A673 (cell line): ENCODE measurements around the gene RNASEH2A. TPM values are rescaled to one million over a fixed set of nuclear protein-coding genes. Genes with fewer than 3 reads are reported as not detected.

Experiments used
- BruUV-seq: library from RNA; stranded (reverse); fragments of 400-500 nt; replicated peaks from 2 replicates; lab custom pipeline; 2021; lab: Mats Ljungman, UMichigan
- CTCF ChIA-PET: fragments of 300-600 bp; sonication (Branson Sonifier 250); formaldehyde crosslinking; loops from one replicate; lab custom pipeline; 2022; ENCODE audit warnings: antibody characterized with exemption; lab: Charles Lee
- POLR2A ChIA-PET: fragments of 300-600 bp; sonication (Branson Sonifier 250); formaldehyde crosslinking; loops from one replicate; lab custom pipeline; 2022; ENCODE audit warnings: antibody characterized with exemption; ENCODE audit not compliant: low non-redundant PET; lab: Charles Lee
- DNase-seq: peaks from one replicate; pipeline ENCODE4 v3.0.0-alpha.2; 2015; ENCODE audit warnings: low spot score
- H3K27ac ChIP-seq: fragments of 200-600 bp; sonication (generic); 2 replicates; pipeline ENCODE4 v1.5.1; 2016; ENCODE audit warnings: mixed run types, low read depth, mild to moderate bottlenecking, mixed read lengths, antibody characterized with exemption, low read length; ENCODE audit not compliant: poor library complexity, severe bottlenecking
- H3K27me3 ChIP-seq: fragments of 200-600 bp; sonication (generic); replicated peaks from 2 replicates; pipeline ENCODE4 v1.6.1; 2017; ENCODE audit warnings: mixed run types, low read depth, mild to moderate bottlenecking, mixed read lengths, antibody characterized with exemption, low read length; ENCODE audit not compliant: insufficient read depth, poor library complexity
- H3K36me3 ChIP-seq: fragments of 200-600 bp; sonication (generic); 2 replicates; pipeline ENCODE4 v1.6.1; 2016; ENCODE audit warnings: mixed run types, mild to moderate bottlenecking, mixed read lengths, antibody characterized with exemption, low read length; ENCODE audit not compliant: insufficient read depth, poor library complexity, severe bottlenecking
- H3K4me1 ChIP-seq: fragments of 200-600 bp; sonication (generic); 2 replicates; pipeline ENCODE4 v1.6.1; 2017; ENCODE audit warnings: mixed run types, mild to moderate bottlenecking, mixed read lengths, antibody characterized with exemption, low read length; ENCODE audit not compliant: insufficient read depth, poor library complexity, severe bottlenecking
- H3K4me3 ChIP-seq: fragments of 200-600 bp; sonication (generic); 2 replicates; pipeline ENCODE4 v1.5.1; 2016; ENCODE audit warnings: low read depth, mixed run types, mild to moderate bottlenecking, mixed read lengths, low read length; ENCODE audit not compliant: poor library complexity, severe bottlenecking
- H3K9me3 ChIP-seq: fragments of 200-600 bp; sonication (generic); 2 replicates; pipeline ENCODE4 v1.6.1; 2016; ENCODE audit warnings: mixed run types, low read depth, mild to moderate bottlenecking, mixed read lengths, antibody characterized with exemption, low read length; ENCODE audit not compliant: poor library complexity, severe bottlenecking
- EZH2 ChIP-seq: fragments of 200-600 bp; sonication (generic); IDR thresholded peaks from 2 replicates; pipeline ENCODE4 v1.6.1; 2017; ENCODE audit warnings: borderline replicate concordance, low read depth, mild to moderate bottlenecking, mixed read lengths, antibody characterized with exemption, low read length; ENCODE audit not compliant: poor library complexity, severe bottlenecking
- intact Hi-C: fragments of 100-400 bp; cut with micrococcal nuclease; formaldehyde crosslinking; loops from one replicate; pipeline ENCODE4 v1.10.0; 2022; ENCODE audit not compliant: unreplicated experiment
- total RNA-seq: library from RNA; stranded (reverse); gene quantifications from 2 replicates; pipeline ENCODE4 v1.2.3, GENCODE V29; 2021
- TF ChIP-seq, protein P1 (sequence below): fragments of 300-800, 200-600 bp; sonication (generic); conservative IDR thresholded peaks from 2 replicates; pipeline ENCODE4 v1.5.1; 2017; ENCODE audit warnings: low read depth, mild to moderate bottlenecking, antibody characterized with exemption, low read length, moderate library complexity, mixed read lengths

Gene RNASEH2A
- total RNA-seq, 1 experiment from 2014 or later, result 99.7 TPM

DNA sequence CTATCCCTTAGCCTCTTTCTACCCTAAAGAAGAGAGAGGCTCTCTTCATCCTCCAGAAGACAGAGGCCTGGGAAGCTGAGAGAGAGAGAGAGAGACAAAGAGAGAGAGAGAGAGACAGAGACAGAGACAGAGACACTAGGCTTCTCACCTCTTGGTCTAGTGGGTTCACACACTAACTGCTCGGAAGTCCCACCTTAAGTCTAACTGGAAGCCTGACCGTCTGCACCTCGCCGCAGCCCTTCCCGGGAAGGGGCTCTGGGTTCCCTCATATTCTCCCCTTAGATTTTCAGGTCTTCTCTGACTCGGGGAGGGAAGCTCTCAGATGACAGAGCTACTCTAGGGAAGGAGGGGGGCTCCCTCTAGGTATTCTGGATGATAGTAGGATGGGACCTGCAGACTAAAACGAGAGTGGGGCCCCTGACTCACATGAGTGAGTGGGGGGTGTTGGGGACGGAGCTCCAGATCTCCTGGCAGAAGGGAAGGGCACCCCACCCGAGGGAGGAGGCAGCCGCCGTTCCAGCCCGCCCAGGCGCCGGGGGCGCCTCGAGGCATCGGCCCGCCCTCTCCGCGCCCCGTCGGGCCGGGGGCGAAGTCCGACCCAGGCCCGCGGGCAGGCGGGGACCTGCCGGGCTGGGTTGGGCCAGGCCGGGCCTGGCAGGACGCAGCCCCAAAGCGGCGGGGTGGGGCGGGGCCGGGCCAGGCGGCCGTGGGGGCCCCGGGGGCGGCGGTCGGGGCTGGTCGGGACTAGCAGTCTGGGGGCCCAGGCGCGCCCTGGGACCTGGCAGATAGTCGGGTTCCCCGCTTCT is 17.1 kb upstream of the RNASEH2A start:
- no TSS peak for BruUV-seq
- peak overlapping the region; percentile 59 for H3K4me3 ChIP-seq
- H3K27me3 ChIP-seq, result no peaks in the 10 kb centered on the region
- H3K9me3 ChIP-seq, result no peaks in the 10 kb centered on the region
- H3K27ac ChIP-seq, result peak overlapping the region; percentile 98
- H3K4me1 ChIP-seq, result peaks cover 40% of the 10 kb centered on the region
- no peak for DNase-seq
- intact Hi-C loops, result no loop called here
- no peak for TF ChIP-seq EZH2
- TF ChIP-seq, protein P1, sequence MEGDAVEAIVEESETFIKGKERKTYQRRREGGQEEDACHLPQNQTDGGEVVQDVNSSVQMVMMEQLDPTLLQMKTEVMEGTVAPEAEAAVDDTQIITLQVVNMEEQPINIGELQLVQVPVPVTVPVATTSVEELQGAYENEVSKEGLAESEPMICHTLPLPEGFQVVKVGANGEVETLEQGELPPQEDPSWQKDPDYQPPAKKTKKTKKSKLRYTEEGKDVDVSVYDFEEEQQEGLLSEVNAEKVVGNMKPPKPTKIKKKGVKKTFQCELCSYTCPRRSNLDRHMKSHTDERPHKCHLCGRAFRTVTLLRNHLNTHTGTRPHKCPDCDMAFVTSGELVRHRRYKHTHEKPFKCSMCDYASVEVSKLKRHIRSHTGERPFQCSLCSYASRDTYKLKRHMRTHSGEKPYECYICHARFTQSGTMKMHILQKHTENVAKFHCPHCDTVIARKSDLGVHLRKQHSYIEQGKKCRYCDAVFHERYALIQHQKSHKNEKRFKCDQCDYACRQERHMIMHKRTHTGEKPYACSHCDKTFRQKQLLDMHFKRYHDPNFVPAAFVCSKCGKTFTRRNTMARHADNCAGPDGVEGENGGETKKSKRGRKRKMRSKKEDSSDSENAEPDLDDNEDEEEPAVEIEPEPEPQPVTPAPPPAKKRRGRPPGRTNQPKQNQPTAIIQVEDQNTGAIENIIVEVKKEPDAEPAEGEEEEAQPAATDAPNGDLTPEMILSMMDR, result no peak
- H3K36me3 ChIP-seq, result no peaks in the 10 kb centered on the region
- CTCF ChIA-PET, result interaction anchor here (0.6 kb wide), 1 partner anchor 13 kb away, joined by 3 read pairs; no protein-coding TSS in a partner anchor
- POLR2A ChIA-PET, result no interaction called here

DNA sequence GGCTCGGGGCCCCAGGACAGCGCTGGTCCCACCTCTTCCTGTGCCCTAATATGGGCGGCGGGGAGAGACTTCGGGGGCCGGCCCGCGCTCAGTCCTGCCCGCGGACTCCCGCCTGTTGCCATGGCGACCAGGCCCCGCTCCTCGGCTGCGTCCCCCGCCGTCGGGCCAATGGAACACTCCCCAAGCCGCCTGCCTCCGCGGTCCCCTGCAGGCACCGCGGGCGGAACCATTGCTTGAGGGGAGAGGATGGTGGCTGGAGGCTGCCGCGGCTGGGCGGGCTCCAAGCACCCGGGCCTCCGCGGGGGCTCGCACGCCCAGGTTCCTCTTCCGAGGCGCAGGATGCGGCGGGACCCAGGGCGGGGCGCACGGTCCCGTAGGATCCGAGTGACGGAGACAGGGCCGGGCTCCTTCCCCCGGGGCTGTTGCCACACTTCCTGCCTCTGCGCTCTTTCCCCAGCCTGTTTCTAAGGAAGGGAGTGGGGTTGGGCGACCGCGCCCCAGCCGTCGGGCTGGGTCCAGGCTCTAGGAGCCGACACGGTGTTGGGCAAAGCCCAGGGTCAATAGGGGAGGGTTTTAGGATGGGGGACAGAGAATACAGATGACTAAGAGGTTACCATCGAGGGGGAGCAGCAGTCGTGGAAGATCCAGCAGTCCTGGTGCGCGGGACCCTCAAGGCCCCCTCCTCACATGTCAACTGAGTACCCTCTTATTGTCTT is 16.3 kb upstream of the RNASEH2A start:
- TF ChIP-seq EZH2, result no peak
- TF ChIP-seq, protein P1, result no peak
- no TSS peak for BruUV-seq
- peaks cover 34% of the 10 kb centered on the region for H3K4me1 ChIP-seq
- no peaks in the 10 kb centered on the region for H3K9me3 ChIP-seq
- peak overlapping the region; percentile 98 for H3K27ac ChIP-seq
- DNase-seq, result peak; percentile 99
- H3K27me3 ChIP-seq, result no peaks in the 10 kb centered on the region
- intact Hi-C loops, result loop anchor here (5.0 kb wide), 1 partner anchor 108 kb away; the partner anchor contains the start of gene DHPS
- H3K4me3 ChIP-seq, result peak overlapping the region; percentile 59
- CTCF ChIA-PET, result interaction anchor here (0.6 kb wide), 1 partner anchor 14 kb away, joined by 3 read pairs; no protein-coding TSS in a partner anchor
- no peaks in the 10 kb centered on the region for H3K36me3 ChIP-seq
- POLR2A ChIA-PET, result no interaction called here

DNA sequence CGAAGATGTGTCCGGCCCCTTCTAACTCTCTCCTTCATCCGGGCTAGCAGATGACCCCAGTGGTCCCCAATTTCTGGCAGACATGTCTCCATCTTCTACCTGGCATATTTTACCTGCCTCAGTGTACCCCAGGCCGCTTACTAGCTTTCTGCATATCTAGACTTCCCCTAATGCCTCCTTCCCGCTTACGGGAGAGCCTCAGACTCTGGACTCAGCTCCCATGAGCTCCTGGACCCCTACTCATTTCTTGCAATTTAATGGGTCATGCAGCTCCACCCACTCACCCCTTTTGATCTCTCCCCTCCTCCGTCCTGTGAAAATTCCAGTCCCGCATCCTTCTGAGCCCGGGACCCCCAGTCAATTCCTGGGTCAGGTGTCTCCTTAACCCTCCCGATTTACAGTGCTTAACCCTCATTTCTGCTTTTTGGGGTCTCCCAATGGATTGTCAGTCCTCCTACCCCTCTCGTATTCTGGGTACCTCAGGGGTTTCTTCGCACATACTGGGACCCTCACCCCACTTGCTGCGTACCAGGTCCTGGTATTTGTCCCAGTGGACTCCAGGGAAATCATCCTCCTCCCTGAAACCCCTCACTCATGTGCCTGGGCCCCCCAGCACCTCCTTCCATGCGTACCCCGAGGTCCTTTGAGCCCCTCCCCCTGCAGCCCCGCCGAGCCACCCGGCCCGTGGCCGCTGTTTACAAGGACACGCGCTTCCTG is 15.6 kb upstream of the RNASEH2A start:
- no TSS peak for BruUV-seq
- no peak for DNase-seq
- TF ChIP-seq, protein P1, result no peak
- TF ChIP-seq EZH2, result no peak
- no peaks in the 10 kb centered on the region for H3K36me3 ChIP-seq
- H3K9me3 ChIP-seq, result no peaks in the 10 kb centered on the region
- H3K4me1 ChIP-seq, result peaks cover 33% of the 10 kb centered on the region
- no peaks in the 10 kb centered on the region for H3K27me3 ChIP-seq
- H3K4me3 ChIP-seq, result peak overlapping the region; percentile 59
- POLR2A ChIA-PET, result interaction anchor here (0.8 to 1.1 kb wide), 4 partner anchors 13 to 365 kb away, joined by 3 to 6 read pairs (median 3); partner anchors contain the start of gene FARSA
- intact Hi-C loops, result loop anchor here (5.0 kb wide), 1 partner anchor 108 kb away; the partner anchor contains the start of gene DHPS
- CTCF ChIA-PET, result interaction anchor here (0.7 to 3.0 kb wide), 3 partner anchors 13 to 24 kb away, joined by 3 to 29 read pairs (median 4); no protein-coding TSS in a partner anchor
- H3K27ac ChIP-seq, result peak overlapping the region; percentile 98
